GF-D8 (cell line): ENCODE data around the gene WDR64.
"Not testable (repeated sequence)": the region's sequence is repeated elsewhere in the genome, so short reads cannot be mapped to it uniquely, and the experiment has no call there.

ENCODE experiments used
- DNase-seq: peaks from one replicate; lab custom pipeline; 2025; lab: John Stamatoyannopoulos, UW

WDR64 gene

GRCh38 chr1:241800640-241801039, 148.6 kb downstream of the WDR64 start:
- no peak for DNase-seq

- DNase-seq = no peak
These were observed 150.8 kb downstream of the WDR64 start for GRCh38 chr1:241802863-241803262.

- DNase-seq = not testable (repeated sequence)
These were observed 152.6 kb downstream of the WDR64 start for GRCh38 chr1:241804706-241805105.

- no peak for DNase-seq
These were observed 156.2 kb downstream of the WDR64 start for GRCh38 chr1:241808265-241808664.

GRCh38 chr1:241810769-241811405, 158.8 kb downstream of the WDR64 start:
- DNase-seq = no peak

GRCh38 chr1:241813768-241814320, 161.8 kb downstream of the WDR64 start:
- DNase-seq = no peak

- DNase-seq = no peak
These were observed 163.9 kb downstream of the WDR64 start for GRCh38 chr1:241816008-241816407.

GRCh38 chr1:241817331-241817792, 165.3 kb downstream of the WDR64 start:
- DNase-seq = no peak

- no peak for DNase-seq
These were observed 166.0 kb downstream of the WDR64 start for GRCh38 chr1:241817956-241818612.

- no peak for DNase-seq
These were observed 167.3 kb downstream of the WDR64 start for GRCh38 chr1:241819340-241819866.

GRCh38 chr1:241821363-241821762, 169.3 kb downstream of the WDR64 start:
- DNase-seq = no peak

- DNase-seq = no peak
These were observed 170.8 kb downstream of the WDR64 start for GRCh38 chr1:241822846-241823245.

GRCh38 chr1:241823925-241824324, 171.8 kb downstream of the WDR64 start:
- no peak for DNase-seq

- no peak for DNase-seq
These were observed 173.5 kb downstream of the WDR64 start for GRCh38 chr1:241825581-241825980.

GRCh38 chr1:241826613-241827012, 174.5 kb downstream of the WDR64 start:
- not testable (repeated sequence) for DNase-seq

GRCh38 chr1:241827264-241827663, 175.2 kb downstream of the WDR64 start:
- no peak for DNase-seq

GRCh38 chr1:241828463-241829021, 176.5 kb downstream of the WDR64 start:
- DNase-seq = no peak

- DNase-seq = no peak
These were observed 177.4 kb downstream of the WDR64 start for GRCh38 chr1:241829468-241829867.

- peak; percentile 3 for DNase-seq
These were observed 182.8 kb downstream of the WDR64 start for GRCh38 chr1:241834733-241835377.

- no peak for DNase-seq
These were observed 184.9 kb downstream of the WDR64 start for GRCh38 chr1:241836941-241837340.

GRCh38 chr1:241837416-241837815, 185.3 kb downstream of the WDR64 start:
- no peak for DNase-seq

- no peak for DNase-seq
These were observed 185.8 kb downstream of the WDR64 start for GRCh38 chr1:241837901-241838300.
